ENCODE data around the gene IGFN1. TPM values are rescaled to one million over a fixed set of nuclear protein-coding genes. Genes with fewer than 3 reads are reported as not detected.

Gene IGFN1
- total and polyA plus RNA-seq, 2 of the 4 experiments (the other 2 are of a cell fraction): 0.05 TPM; not detected in 1

DNA sequence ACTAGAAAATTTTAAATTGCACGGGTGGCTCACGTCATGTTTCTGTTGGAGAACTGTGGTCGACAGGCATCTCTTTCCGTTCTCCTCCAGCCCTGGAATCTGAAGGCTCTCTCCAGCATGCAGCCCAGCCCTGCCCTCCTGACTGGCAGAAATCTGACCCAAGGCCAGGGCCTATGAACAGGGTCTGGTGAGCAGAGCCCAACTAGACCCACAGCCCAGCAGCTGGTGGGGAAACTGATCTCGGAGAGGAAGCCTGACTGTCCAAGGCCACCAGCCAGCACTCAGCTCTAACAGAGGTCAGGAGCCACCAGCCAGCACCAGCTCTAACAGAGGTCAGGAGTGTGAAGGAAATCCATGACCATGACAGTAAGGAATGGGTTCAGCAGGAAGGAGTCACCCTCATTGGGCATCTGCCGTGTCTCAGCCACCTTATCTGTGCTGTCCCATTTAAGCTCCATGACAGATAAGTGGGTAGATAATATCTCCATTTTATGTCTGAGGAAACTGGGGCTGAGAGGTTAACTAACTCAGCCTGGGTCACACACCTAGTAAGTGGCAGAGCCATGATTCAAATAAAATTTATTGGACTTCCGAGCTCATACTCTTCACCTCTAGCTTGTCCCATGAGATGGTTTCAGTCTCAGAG lies 72.5 kb downstream of the IGFN1 start:
- Histone ChIP-seq H4K91ac (ENCODE audit: insufficient read depth, low read depth, low read length) (no peak overlapping the region), H3K56ac (ENCODE audit: extremely low read depth, insufficient read depth, low read length) (no peak overlapping the region), H3K9me1 (ENCODE audit: insufficient read depth, low read length) (peaks cover 10% of the 10 kb centered on the region; the same call in 1 of the 2 replicates), H3K9ac (ENCODE audit: low read depth, low read length) (no peak overlapping the region), H2BK20ac (ENCODE audit: low read depth, low read length) (no peak overlapping the region), H3K4me1 (ENCODE audit: control insufficient read depth, insufficient read depth, low read length) (peaks cover 10% of the 10 kb centered on the region), H3K27ac (ENCODE audit: insufficient read depth, low read length) (no peak overlapping the region), H3K4me2 (ENCODE audit: low read depth, low read length) (no peak overlapping the region), H3K4me3 (ENCODE audit: insufficient read depth, low read depth, low read length) (no peak overlapping the region), H2BK120ac (ENCODE audit: low read depth, low read length) (no peak overlapping the region), H2AFZ (replicated peaks; ENCODE audit: low read length, poor library complexity) (no peak overlapping the region), H3K36me3 (ENCODE audit: control insufficient read depth, insufficient read depth, low read length) (no peaks in the 10 kb centered on the region), H2AK5ac (ENCODE audit: low read depth, low read length) (no peak overlapping the region), H3K14ac (replicated peaks; ENCODE audit: low read depth, low read length) (no peak overlapping the region), H2BK15ac (ENCODE audit: low read depth, low read length) (no peak overlapping the region), H2AK9ac (replicated peaks; ENCODE audit: low read depth, low read length, poor library complexity) (no peak overlapping the region), H3K27me3 (ENCODE audit: control insufficient read depth, insufficient read depth, low read length) (peaks cover 2% of the 10 kb centered on the region; the same call in 1 of the 2 replicates), H3K9me3 (ENCODE audit: control insufficient read depth, insufficient read depth, low read length) (no peaks in the 10 kb centered on the region), H4K20me1 (ENCODE audit: insufficient read depth, low read length) (no peaks in the 10 kb centered on the region), H4K8ac (ENCODE audit: low read depth in 2 of 2, low read length in 2 of 2) (no peak overlapping the region), H3K23ac (ENCODE audit: low read depth, low read length) (no peak overlapping the region), H2BK5ac (ENCODE audit: low read depth, low read length, poor library complexity, severe bottlenecking) (no peak overlapping the region), H3K79me1 (ENCODE audit: low read depth in 1 of 2, low read length in 2 of 2) (no peaks in the 10 kb centered on the region), H3K4ac (ENCODE audit: low read depth, low read length) (no peak overlapping the region), H4K5ac (ENCODE audit: low read depth, low read length) (no peak overlapping the region), H3K18ac (ENCODE audit: low read depth, low read length) (no peak overlapping the region)
- intact Hi-C loops (cut with micrococcal nuclease): loop anchor here (10.0 kb wide), 1 partner anchor 1172 kb away; no protein-coding TSS in a partner anchor
- DNase-seq: no peak
- in situ Hi-C loops (cut with MboI; ENCODE audit: low sequenced_read_pairs): loop anchor here (5.0 kb wide), 1 partner anchor 89 kb away; no protein-coding TSS in a partner anchor
- TF ChIP-seq, protein P1, sequence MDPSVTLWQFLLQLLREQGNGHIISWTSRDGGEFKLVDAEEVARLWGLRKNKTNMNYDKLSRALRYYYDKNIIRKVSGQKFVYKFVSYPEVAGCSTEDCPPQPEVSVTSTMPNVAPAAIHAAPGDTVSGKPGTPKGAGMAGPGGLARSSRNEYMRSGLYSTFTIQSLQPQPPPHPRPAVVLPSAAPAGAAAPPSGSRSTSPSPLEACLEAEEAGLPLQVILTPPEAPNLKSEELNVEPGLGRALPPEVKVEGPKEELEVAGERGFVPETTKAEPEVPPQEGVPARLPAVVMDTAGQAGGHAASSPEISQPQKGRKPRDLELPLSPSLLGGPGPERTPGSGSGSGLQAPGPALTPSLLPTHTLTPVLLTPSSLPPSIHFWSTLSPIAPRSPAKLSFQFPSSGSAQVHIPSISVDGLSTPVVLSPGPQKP (IDR thresholded peaks at IDR 0.05; ENCODE audit: borderline replicate concordance, low read depth, low read length): no peak
- TF ChIP-seq, protein P2, sequence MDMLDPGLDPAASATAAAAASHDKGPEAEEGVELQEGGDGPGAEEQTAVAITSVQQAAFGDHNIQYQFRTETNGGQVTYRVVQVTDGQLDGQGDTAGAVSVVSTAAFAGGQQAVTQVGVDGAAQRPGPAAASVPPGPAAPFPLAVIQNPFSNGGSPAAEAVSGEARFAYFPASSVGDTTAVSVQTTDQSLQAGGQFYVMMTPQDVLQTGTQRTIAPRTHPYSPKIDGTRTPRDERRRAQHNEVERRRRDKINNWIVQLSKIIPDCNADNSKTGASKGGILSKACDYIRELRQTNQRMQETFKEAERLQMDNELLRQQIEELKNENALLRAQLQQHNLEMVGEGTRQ (IDR thresholded peaks at IDR 0.05; ENCODE audit: low read depth, low read length): no peak
- TF ChIP-seq MXI1 (IDR thresholded peaks at IDR 0.05; ENCODE audit: borderline replicate concordance, low read depth, low read length) (no peak), CTCF (conservative IDR thresholded peaks at IDR 0.05; ENCODE audit: low read depth, low read length) (no peak), FOS (IDR thresholded peaks at IDR 0.05; ENCODE audit: low read depth, low read length) (no peak), RFX5 (IDR thresholded peaks at IDR 0.05; ENCODE audit: low read depth, low read length) (no peak), MAFK (IDR thresholded peaks at IDR 0.05; ENCODE audit: low read depth, low read length) (no peak), NFE2L2 (IDR thresholded peaks at IDR 0.05; ENCODE audit: low read depth, low read length) (no peak), POLR2A (IDR thresholded peaks at IDR 0.05; ENCODE audit: low read depth, low read length) (no peak), BHLHE40 (IDR thresholded peaks at IDR 0.05; ENCODE audit: low read depth, low read length) (no peak), RAD21 (IDR thresholded peaks at IDR 0.05; ENCODE audit: low read length) (no peak), RCOR1 (IDR thresholded peaks at IDR 0.05; ENCODE audit: insufficient replicate concordance, low read length) (no peak), MAZ (IDR thresholded peaks at IDR 0.05; ENCODE audit: borderline replicate concordance, low read depth, low read length) (no peak), CEBPB (IDR thresholded peaks at IDR 0.05; ENCODE audit: low read depth, low read length) (no peak), CHD1 (IDR thresholded peaks at IDR 0.05; ENCODE audit: low read depth, low read length) (no peak), SMC3 (IDR thresholded peaks at IDR 0.05; ENCODE audit: low read depth, low read length) (no peak)
- CTCF ChIA-PET: interaction anchor here (0.7 to 1.1 kb wide), 2 partner anchors 15 to 85 kb away, joined by 3 read pairs; no protein-coding TSS in a partner anchor
- 95% methylated on average over 4 of the region's 7 CpGs; no CpG with 5 or more reads in 1 of the 2 experiments for WGBS, 2 experiments (ENCODE audit: extremely low coverage in 2 of 2, insufficient read length in 1 of 2)
- no peak for ATAC-seq (ENCODE audit: low read depth)
- dilution Hi-C loops (cut with HindIII; ENCODE audit: low sequenced_read_pairs, unreplicated experiment): no loop called here
- BruUV-seq (replicated peaks): no TSS peak
- POLR2A ChIA-PET (ENCODE audit: unreplicated experiment): no interaction called here
